ENCODE results near the gene ADRA2C. TPM values are rescaled to one million over a fixed set of nuclear protein-coding genes. Genes with fewer than 3 reads are reported as not detected.

ADRA2C gene
- total RNA-seq, 4 donors from 2014 or later = 2.3 to 14.9 (median 6.5) TPM

- no peak for DNase-seq (ENCODE audit: low spot score in 2 of 2)
- WGBS, 2 donors = 91 to 94% methylated on average over 8 to 11 of the region's 11 CpGs
- TF ChIP-seq POLR2A (IDR thresholded peaks at IDR 0.05) = no peak
- TF ChIP-seq CTCF (IDR thresholded peaks at IDR 0.05) = no peak
Observed at GRCh38 chr4:3805731-3806130, 39.5 kb downstream of the ADRA2C start.

DNA sequence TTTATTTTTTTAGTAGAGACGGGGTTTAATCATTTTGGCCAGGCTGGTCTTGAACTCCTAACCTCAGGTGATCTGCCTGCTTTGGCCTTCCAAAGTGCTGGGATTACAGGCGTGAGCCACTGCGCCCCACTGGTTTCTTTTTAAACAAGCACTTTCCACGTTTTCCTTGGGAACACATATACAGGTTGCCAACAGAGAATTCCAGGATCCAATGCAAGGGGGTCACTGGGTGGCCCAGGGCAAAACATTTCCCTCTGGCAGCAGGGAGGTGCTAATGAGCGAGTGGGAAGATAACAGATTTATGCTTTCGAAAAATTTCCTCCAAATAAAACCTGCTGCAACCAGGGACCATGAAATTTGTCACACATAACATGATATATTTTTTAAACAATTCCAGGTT lies 41.1 kb downstream of the ADRA2C start:
- WGBS, 2 donors = 46 to 57% methylated on average over 6 of the region's 6 CpGs
- TF ChIP-seq CTCF (IDR thresholded peaks at IDR 0.05) (no peak), POLR2A (IDR thresholded peaks at IDR 0.05) (no peak)
- DNase-seq (ENCODE audit: low spot score in 2 of 2) = no peak
- intact Hi-C loops (cut with DNase I; ENCODE audit: low total_unique reads) = no loop called here
- H3K4me3 ChIP-seq (ENCODE audit: low read depth, poor library complexity, severe bottlenecking) = no peak overlapping the region

More at GRCh38 chr4:3805731-3806130, 39.5 kb downstream of the ADRA2C start:
- no peak overlapping the region for H3K4me3 ChIP-seq (ENCODE audit: low read depth, poor library complexity, severe bottlenecking)
- intact Hi-C loops (cut with DNase I; ENCODE audit: low total_unique reads) = no loop called here

DNA sequence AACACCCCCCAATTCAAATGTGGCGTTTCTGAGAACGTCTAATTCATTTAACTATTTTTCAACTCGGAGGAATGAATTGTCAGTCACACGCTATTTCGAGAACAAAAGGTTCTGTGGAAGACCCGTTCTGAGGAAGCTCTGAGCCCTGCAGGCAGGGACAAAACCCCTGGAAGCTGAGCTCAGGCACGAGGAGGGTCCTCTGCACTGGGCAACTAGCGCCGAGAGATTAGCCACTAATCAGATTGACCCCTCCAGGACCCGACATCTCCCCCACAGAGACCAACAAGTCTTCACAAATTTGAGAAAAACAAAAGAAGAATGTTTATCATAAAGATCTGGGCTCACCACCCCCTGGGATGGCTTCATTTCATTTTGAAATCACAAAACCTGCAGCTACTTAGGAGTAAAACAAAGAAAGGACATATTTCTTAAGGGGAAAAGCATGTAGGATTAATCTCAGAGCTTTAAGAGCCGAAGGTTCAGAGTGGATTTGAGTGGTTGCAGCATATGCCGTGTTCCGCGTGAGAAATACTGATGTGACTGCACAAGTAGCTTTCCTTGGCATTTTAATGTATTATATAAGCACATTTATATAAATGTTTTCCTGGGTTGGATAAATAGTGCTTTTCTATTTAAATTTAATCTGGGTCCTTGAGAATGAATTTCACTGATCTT lies 41.8 kb downstream of the ADRA2C start:
- TF ChIP-seq CTCF (IDR thresholded peaks at IDR 0.05) (no peak), POLR2A (IDR thresholded peaks at IDR 0.05) (no peak)
- intact Hi-C loops (cut with DNase I; ENCODE audit: low total_unique reads) = no loop called here
- H3K4me3 ChIP-seq (ENCODE audit: low read depth, poor library complexity, severe bottlenecking) = no peak overlapping the region
- 18 to 23% methylated on average over 14 of the region's 14 CpGs for WGBS, 2 donors
- no peak for DNase-seq (ENCODE audit: low spot score in 2 of 2)

- H3K4me3 ChIP-seq (ENCODE audit: low read depth, poor library complexity, severe bottlenecking) = no peak overlapping the region
- intact Hi-C loops (cut with DNase I; ENCODE audit: low total_unique reads) = no loop called here
- DNase-seq (ENCODE audit: low spot score in 2 of 2) = no peak
- no peak for TF ChIP-seq POLR2A (IDR thresholded peaks at IDR 0.05)
- no peak for TF ChIP-seq CTCF (IDR thresholded peaks at IDR 0.05)
- 47 to 58% methylated on average over 5 of the region's 5 CpGs for WGBS, 2 donors
Observed at GRCh38 chr4:3808597-3808996, 42.4 kb downstream of the ADRA2C start.

- no peak overlapping the region for H3K4me3 ChIP-seq (ENCODE audit: low read depth, poor library complexity, severe bottlenecking)
- no peak for TF ChIP-seq CTCF (IDR thresholded peaks at IDR 0.05)
- no peak for TF ChIP-seq POLR2A (IDR thresholded peaks at IDR 0.05)
- no peak for DNase-seq (ENCODE audit: low spot score in 2 of 2)
- intact Hi-C loops (cut with DNase I; ENCODE audit: low total_unique reads) = no loop called here
- WGBS, 2 donors = 88 to 89% methylated on average over 29 of the region's 29 CpGs
Observed at GRCh38 chr4:3809028-3809427, 42.8 kb downstream of the ADRA2C start.

Measured in lower leg skin (tissue), 4 donors.